Prostate gland (tissue), 2 donors: ENCODE results near the gene PLSCR5. TPM values are rescaled to one million over a fixed set of nuclear protein-coding genes. Genes with fewer than 3 reads are reported as not detected.

Experiments used
- DNase-seq: peaks from one replicate; pipeline ENCODE4 v3.0.0-alpha.2; 2019; ENCODE audit warnings: low spot score
- H3K27ac ChIP-seq, 2 donors: fragments of 200-600 bp; sonication (generic); 2 replicates each; pipeline ENCODE4 v1.5.1; 2017 to 2019
- H3K27me3 ChIP-seq: fragments of 200-600 bp; sonication (generic); replicated peaks from 2 replicates; pipeline ENCODE4 v1.5.1; 2019; ENCODE audit not compliant: insufficient read depth
- H3K36me3 ChIP-seq, 2 donors: fragments of 200-600 bp; sonication (generic); 1 replicate in 1 of 2; 2 replicates in 1 of 2; pipeline versions ENCODE4 v1.5.1 to v1.8.1; 2017 to 2019
- H3K4me1 ChIP-seq: fragments of 200-600 bp; sonication (generic); replicated peaks from 2 replicates; pipeline ENCODE4 v1.5.1; 2019
- H3K4me3 ChIP-seq, 2 donors: fragments of 200-600 bp; sonication (generic); 2 replicates each; pipeline ENCODE4 v1.5.1; 2017 to 2019
- H3K9me3 ChIP-seq: fragments of 200-600 bp; sonication (generic); 2 replicates; pipeline ENCODE4 v1.5.1; 2017
- POLR2A ChIP-seq: fragments of 450-650 bp; IDR thresholded peaks from one replicate; pipeline ENCODE4 v1.6.1; 2016; ENCODE audit warnings: antibody characterized with exemption, mild to moderate bottlenecking
- POLR2AphosphoS5 ChIP-seq: sonication (generic); formaldehyde crosslinking; IDR thresholded peaks from one replicate; pipeline ENCODE4 v1.6.1; 2017; ENCODE audit warnings: antibody characterized with exemption
- WGBS: methylation state at CpG from one replicate; pipeline ENCODE4 v1.1.5; 2018; 5-methylcytosine and 5-hydroxymethylcytosine counted together
- intact Hi-C: fragments of 100-400 bp; cut with DNase I; formaldehyde crosslinking; loops from one replicate; pipeline ENCODE4 v1.14.2; 2022
- total RNA-seq, 2 donors: library from RNA; depleted of rRNA; stranded (reverse); fragments of >200 nt; gene quantifications; one replicate each; pipeline ENCODE4 v1.1.0, GENCODE V29; 2016
- TF ChIP-seq, protein P1 (sequence below), 4 experiments: fragments of 200-600 bp in 2 of 4; fragments of 450-650 bp in 2 of 4; sonication (generic) in 2 of 4; IDR thresholded peaks; 1 replicate in 3 of 4; 2 replicates in 1 of 4; pipeline ENCODE4 v1.5.1; 2016 to 2019; ENCODE audit warnings: antibody characterized with exemption in 4 of 4, mild to moderate bottlenecking in 2 of 4, moderate library complexity in 2 of 4

PLSCR5 gene
- total RNA-seq, 2 donors from 2014 or later, result not detected

DNA sequence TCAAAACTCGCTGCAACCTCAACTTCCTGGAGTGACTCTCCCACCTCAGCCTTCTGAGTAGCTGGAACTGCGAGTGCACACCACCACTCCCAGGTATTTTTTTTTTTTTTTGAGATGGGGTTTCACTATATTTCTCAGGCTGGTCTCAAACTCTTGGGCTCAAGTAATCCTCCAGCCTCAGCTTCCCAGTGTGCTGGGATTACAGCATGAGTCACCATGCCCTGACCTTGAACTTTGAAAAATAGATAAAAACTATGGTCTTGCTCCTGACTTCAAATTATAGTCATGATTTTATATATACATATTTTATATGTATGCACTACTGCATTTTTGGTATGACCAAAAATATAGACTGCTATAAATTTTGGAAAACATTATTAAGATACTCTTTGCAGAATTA lies 6.9 kb upstream of the PLSCR5 start:
- no peak overlapping the region for H3K4me3 ChIP-seq
- no peaks in the 10 kb centered on the region for H3K36me3 ChIP-seq
- TF ChIP-seq, protein P1, sequence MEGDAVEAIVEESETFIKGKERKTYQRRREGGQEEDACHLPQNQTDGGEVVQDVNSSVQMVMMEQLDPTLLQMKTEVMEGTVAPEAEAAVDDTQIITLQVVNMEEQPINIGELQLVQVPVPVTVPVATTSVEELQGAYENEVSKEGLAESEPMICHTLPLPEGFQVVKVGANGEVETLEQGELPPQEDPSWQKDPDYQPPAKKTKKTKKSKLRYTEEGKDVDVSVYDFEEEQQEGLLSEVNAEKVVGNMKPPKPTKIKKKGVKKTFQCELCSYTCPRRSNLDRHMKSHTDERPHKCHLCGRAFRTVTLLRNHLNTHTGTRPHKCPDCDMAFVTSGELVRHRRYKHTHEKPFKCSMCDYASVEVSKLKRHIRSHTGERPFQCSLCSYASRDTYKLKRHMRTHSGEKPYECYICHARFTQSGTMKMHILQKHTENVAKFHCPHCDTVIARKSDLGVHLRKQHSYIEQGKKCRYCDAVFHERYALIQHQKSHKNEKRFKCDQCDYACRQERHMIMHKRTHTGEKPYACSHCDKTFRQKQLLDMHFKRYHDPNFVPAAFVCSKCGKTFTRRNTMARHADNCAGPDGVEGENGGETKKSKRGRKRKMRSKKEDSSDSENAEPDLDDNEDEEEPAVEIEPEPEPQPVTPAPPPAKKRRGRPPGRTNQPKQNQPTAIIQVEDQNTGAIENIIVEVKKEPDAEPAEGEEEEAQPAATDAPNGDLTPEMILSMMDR (IDR thresholded peaks at IDR 0.05), result no peak
- no peak for TF ChIP-seq POLR2AphosphoS5
- TF ChIP-seq POLR2A, result no peak
- DNase-seq, result no peak
- H3K27ac ChIP-seq, result no peak overlapping the region
- WGBS, result 88% methylated on average over 2 of the region's 2 CpGs
- H3K4me1 ChIP-seq, result no peaks in the 10 kb centered on the region
- H3K9me3 ChIP-seq, result no peaks in the 10 kb centered on the region
- no peaks in the 10 kb centered on the region for H3K27me3 ChIP-seq
- intact Hi-C loops, result no loop called here

DNA sequence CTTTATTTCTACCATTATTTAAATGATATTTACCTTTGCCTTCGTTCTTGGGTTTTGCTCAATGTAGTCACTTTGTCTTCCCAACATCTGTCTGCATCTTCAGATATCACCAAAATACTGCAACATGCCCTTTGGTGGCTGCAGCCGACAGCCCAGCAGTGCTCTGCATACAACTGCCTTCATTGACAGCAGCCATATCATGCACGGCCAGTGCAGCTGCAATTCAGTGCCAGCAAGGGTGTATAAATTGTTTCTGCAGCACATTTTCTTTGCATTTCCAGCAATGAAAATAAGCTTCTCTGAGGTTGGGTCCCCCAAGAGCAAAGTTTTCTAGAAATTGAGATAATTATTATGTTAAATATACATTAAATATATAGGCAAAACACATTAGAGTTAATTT lies 6.0 kb upstream of the PLSCR5 start:
- Histone ChIP-seq H3K4me3 (no peak overlapping the region), H3K27ac (no peak overlapping the region), H3K27me3 (no peaks in the 10 kb centered on the region), H3K9me3 (no peaks in the 10 kb centered on the region), H3K36me3 (no peaks in the 10 kb centered on the region), H3K4me1 (no peaks in the 10 kb centered on the region)
- WGBS, result 40% methylated on average over 3 of the region's 3 CpGs
- TF ChIP-seq, protein P1 (IDR thresholded peaks at IDR 0.05), result no peak
- TF ChIP-seq POLR2AphosphoS5, result no peak
- TF ChIP-seq POLR2A, result no peak
- DNase-seq, result no peak
- intact Hi-C loops, result no loop called here

DNA sequence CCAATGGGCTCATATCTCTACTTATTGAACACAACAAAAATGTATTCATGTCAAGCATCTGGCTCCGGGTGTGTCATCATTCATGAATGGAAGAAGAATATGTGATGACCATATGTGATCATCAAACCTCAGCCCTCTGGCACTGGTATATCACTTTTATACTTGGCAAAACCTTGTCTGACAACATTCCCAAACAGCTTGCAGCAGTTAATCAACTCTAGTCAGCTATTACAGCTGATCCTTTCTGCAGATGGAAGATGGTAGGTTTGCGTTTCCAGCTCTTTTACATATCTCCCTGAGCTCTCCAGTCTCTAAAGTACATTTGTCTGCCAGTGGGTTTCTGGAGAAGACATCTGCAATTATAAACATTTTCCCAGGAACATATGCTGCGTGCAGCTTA lies 6.6 kb downstream of the PLSCR5 start:
- H3K27ac ChIP-seq, result no peak overlapping the region

DNA sequence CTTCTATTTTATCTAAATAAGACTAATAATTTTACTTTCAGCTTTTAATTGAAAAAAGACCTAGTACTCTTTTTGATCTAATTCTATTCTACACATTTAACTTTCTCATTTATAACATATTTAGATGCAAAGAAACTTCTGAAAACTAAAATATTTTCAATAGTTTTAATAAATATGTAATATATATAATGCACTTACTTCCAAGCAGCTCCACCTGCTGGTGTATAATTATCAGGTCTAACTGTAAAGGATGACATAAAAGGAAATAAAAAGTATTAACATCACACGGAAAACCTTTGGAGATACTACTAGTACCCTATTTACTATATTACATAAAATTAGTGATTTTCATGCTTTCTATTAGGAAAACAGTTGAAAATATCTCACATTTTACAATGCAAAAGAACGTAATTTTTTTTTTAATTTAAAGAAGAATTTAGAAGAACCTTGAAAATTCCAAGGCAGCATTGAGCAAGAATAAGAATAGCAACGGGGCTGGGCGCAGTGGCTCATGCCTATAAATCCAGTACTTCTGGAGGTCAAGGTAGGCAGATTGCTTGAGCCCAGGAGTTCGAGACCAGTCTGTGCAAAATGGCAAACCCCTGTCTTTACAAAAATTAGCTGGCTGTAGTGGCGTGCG lies 10.2 kb downstream of the PLSCR5 start:
- WGBS, result 71% methylated on average over 7 of the region's 7 CpGs
- H3K4me3 ChIP-seq, result no peak overlapping the region
- H3K36me3 ChIP-seq, result no peaks in the 10 kb centered on the region
- no peaks in the 10 kb centered on the region for H3K27me3 ChIP-seq
- H3K27ac ChIP-seq, result no peak overlapping the region
- no peak for DNase-seq
- no peak for TF ChIP-seq POLR2AphosphoS5
- TF ChIP-seq, protein P1 (IDR thresholded peaks at IDR 0.05), result peak in 2 of 4 experiments; percentile 14 to 16
- no peak for TF ChIP-seq POLR2A
- intact Hi-C loops, result no loop called here
- H3K4me1 ChIP-seq, result no peaks in the 10 kb centered on the region
- H3K9me3 ChIP-seq, result no peaks in the 10 kb centered on the region

More for the DNA sequence above, 6.6 kb downstream of the PLSCR5 start:
- no peak overlapping the region for H3K4me3 ChIP-seq
- TF ChIP-seq, protein P1 (IDR thresholded peaks at IDR 0.05), result no peak
- no peak for TF ChIP-seq POLR2AphosphoS5
- no peak for TF ChIP-seq POLR2A
- no peaks in the 10 kb centered on the region for H3K9me3 ChIP-seq
- 51% methylated on average over 3 of the region's 3 CpGs for WGBS
- H3K4me1 ChIP-seq, result no peaks in the 10 kb centered on the region
- H3K36me3 ChIP-seq, result no peaks in the 10 kb centered on the region
- intact Hi-C loops, result no loop called here
- DNase-seq, result no peak
- no peaks in the 10 kb centered on the region for H3K27me3 ChIP-seq

DNA sequence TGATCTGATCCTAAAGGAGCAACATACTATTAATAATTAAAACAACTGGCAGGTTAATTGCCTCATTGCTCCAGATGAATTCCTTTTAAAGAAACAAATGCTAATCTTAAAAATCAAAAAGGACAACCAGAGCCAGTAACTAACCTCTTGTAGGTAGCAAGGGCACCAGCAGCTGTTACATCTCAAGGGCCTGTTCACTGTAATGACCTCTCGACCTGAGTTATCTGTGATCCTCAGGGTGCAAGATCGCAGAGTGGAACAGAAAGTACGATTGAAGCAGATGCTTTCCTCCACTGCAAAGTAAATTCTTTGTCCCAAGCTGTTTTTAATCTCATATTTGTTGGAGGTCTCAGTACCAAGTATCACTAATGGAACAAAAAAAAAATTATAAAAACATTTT lies 11.4 kb downstream of the PLSCR5 start:
- Histone ChIP-seq H3K27me3 (no peaks in the 10 kb centered on the region), H3K4me3 (no peak overlapping the region), H3K4me1 (no peaks in the 10 kb centered on the region), H3K9me3 (no peaks in the 10 kb centered on the region), H3K36me3 (no peaks in the 10 kb centered on the region), H3K27ac (no peak overlapping the region)
- WGBS, result 78% methylated on average over 3 of the region's 3 CpGs
- intact Hi-C loops, result no loop called here
- TF ChIP-seq, protein P1 (IDR thresholded peaks at IDR 0.05), result no peak
- no peak for TF ChIP-seq POLR2AphosphoS5
- no peak for TF ChIP-seq POLR2A
- no peak for DNase-seq
